ENCODE results near the gene STIP1.

Gene STIP1

GRCh38 chr11:64227405-64227956 is 41.5 kb downstream of the STIP1 start:
- peak overlapping the region; percentile 62 for H3K4me3 ChIP-seq (ENCODE audit: low read depth, low read length)
- TF ChIP-seq CTCF (IDR thresholded peaks at IDR 0.05; ENCODE audit: low read depth, low read length, missing control alignments): no peak
- no peak for DNase-seq (ENCODE audit: low read depth)

- DNase-seq (ENCODE audit: low read depth): no peak
- TF ChIP-seq CTCF (IDR thresholded peaks at IDR 0.05; ENCODE audit: low read depth, low read length, missing control alignments): no peak
- peak overlapping the region; percentile 82 for H3K4me3 ChIP-seq (ENCODE audit: low read depth, low read length)
Measured at GRCh38 chr11:64229090-64229743, 43.2 kb downstream of the STIP1 start.

- H3K4me3 ChIP-seq (ENCODE audit: low read depth, low read length): peak overlapping the region; percentile 82
- DNase-seq (ENCODE audit: low read depth): no peak
- TF ChIP-seq CTCF (IDR thresholded peaks at IDR 0.05; ENCODE audit: low read depth, low read length, missing control alignments): no peak
Measured at GRCh38 chr11:64229744-64230170, 43.8 kb downstream of the STIP1 start.

- peak; percentile 83 for DNase-seq (ENCODE audit: low read depth)
- TF ChIP-seq CTCF (IDR thresholded peaks at IDR 0.05; ENCODE audit: low read depth, low read length, missing control alignments): no peak
- H3K4me3 ChIP-seq (ENCODE audit: low read depth, low read length): peak within 1 kb of the TSS; percentile 82
Measured at GRCh38 chr11:64230171-64230984, 44.4 kb downstream of the STIP1 start, which contains the start of gene DNAJC4. Gene DNAJC4 (plus strand): TSS chr11:64230548. CDS start chr11:64230855, 307 bp downstream.

- peak overlapping the region; percentile 82 for H3K4me3 ChIP-seq (ENCODE audit: low read depth, low read length)
- no peak for TF ChIP-seq CTCF (IDR thresholded peaks at IDR 0.05; ENCODE audit: low read depth, low read length, missing control alignments)
- DNase-seq (ENCODE audit: low read depth): no peak
Measured at GRCh38 chr11:64230985-64231365, 45.0 kb downstream of the STIP1 start.

GRCh38 chr11:64231546-64231945 is 45.6 kb downstream of the STIP1 start:
- no peak for DNase-seq (ENCODE audit: low read depth)
- no peak for TF ChIP-seq CTCF (IDR thresholded peaks at IDR 0.05; ENCODE audit: low read depth, low read length, missing control alignments)
- H3K4me3 ChIP-seq (ENCODE audit: low read depth, low read length): no peak overlapping the region
